Neural cell (in vitro differentiated cells): ENCODE data around the gene ROBO1. TPM values are rescaled to one million over a fixed set of nuclear protein-coding genes. Genes with fewer than 3 reads are reported as not detected.

ENCODE experiments used
- H2AFZ ChIP-seq: fragments of 200-600, 300-800 bp; sonication (generic), shearing (Covaris generic); 2 replicates; pipeline ENCODE4 v1.6.0; 2014; ENCODE audit warnings: low read depth, mild to moderate bottlenecking, antibody characterized with exemption, low read length, moderate library complexity
- H3F3A ChIP-seq: fragments of 200-600 bp; shearing (Covaris generic); 2 replicates; pipeline ENCODE4 v1.6.1; 2016; ENCODE audit warnings: mild to moderate bottlenecking, moderate library complexity, mixed read lengths, antibody characterized with exemption, low read length; ENCODE audit not compliant: insufficient read depth, poor library complexity, severe bottlenecking
- H3K27ac ChIP-seq: fragments of 200-600, 300-800 bp; sonication (generic), shearing (Covaris generic); 2 replicates; pipeline ENCODE4 v1.5.1; 2014; ENCODE audit warnings: mild to moderate bottlenecking, low read length, moderate library complexity
- H3K27me3 ChIP-seq: fragments of 300-800, 200-600 bp; sonication (generic), shearing (Covaris generic); 2 replicates; pipeline ENCODE4 v1.6.0; 2014; ENCODE audit warnings: mild to moderate bottlenecking, low read depth, low read length, moderate library complexity; ENCODE audit not compliant: insufficient read depth
- H3K36me3 ChIP-seq: fragments of 300-800, 200-600 bp; sonication (generic), shearing (Covaris generic); 2 replicates; pipeline ENCODE4 v1.5.1; 2014; ENCODE audit warnings: mild to moderate bottlenecking, antibody characterized with exemption, low read length, moderate library complexity; ENCODE audit not compliant: insufficient read depth
- H3K4me2 ChIP-seq: fragments of 300-800, 200-600 bp; sonication (generic), shearing (Covaris generic); 2 replicates; pipeline ENCODE4 v1.6.0; 2014; ENCODE audit warnings: mild to moderate bottlenecking, low read length
- H3K4me3 ChIP-seq: fragments of 300-800, 200-600 bp; sonication (generic), shearing (Covaris generic); 2 replicates; pipeline ENCODE4 v1.5.1; 2014; ENCODE audit warnings: mild to moderate bottlenecking, low read length, moderate library complexity
- H3K79me2 ChIP-seq: fragments of 200-600 bp; shearing (Covaris generic); replicated peaks from 2 replicates; pipeline ENCODE4 v1.6.0; 2014; ENCODE audit warnings: mild to moderate bottlenecking, low read length, moderate library complexity; ENCODE audit not compliant: insufficient read depth
- H3K9ac ChIP-seq: fragments of 300-800, 200-600 bp; sonication (generic), shearing (Covaris generic); 2 replicates; pipeline ENCODE4 v1.6.1; 2016; ENCODE audit warnings: mild to moderate bottlenecking, low read length, mixed read lengths
- H3K9me2 ChIP-seq: fragments of 200-600 bp; shearing (Covaris generic); 2 replicates; pipeline ENCODE4 v1.6.1; 2016; ENCODE audit warnings: mild to moderate bottlenecking, low read length, mixed read lengths; ENCODE audit not compliant: insufficient read depth
- H3K9me3 ChIP-seq: fragments of 200-600, 300-800 bp; sonication (generic), shearing (Covaris generic); 2 replicates; pipeline ENCODE4 v1.6.1; 2016; ENCODE audit warnings: mild to moderate bottlenecking, mixed run types, low read length, moderate library complexity, mixed read lengths
- H4K20me1 ChIP-seq: fragments of 200-600 bp; shearing (Covaris generic); 2 replicates; pipeline ENCODE4 v1.6.1; 2016; ENCODE audit warnings: mild to moderate bottlenecking, mixed run types; ENCODE audit not compliant: insufficient read depth
- CTCF ChIP-seq: fragments of 450-650 bp; IDR thresholded peaks from 2 replicates; pipeline ENCODE4 v1.5.1; 2014; ENCODE audit warnings: antibody characterized with exemption, mild to moderate bottlenecking, moderate library complexity; ENCODE audit not compliant: poor library complexity, severe bottlenecking
- EP300 ChIP-seq: fragments of 450-650 bp; conservative IDR thresholded peaks from 2 replicates; pipeline ENCODE4 v1.6.1; 2014; ENCODE audit warnings: antibody characterized with exemption, mild to moderate bottlenecking, moderate library complexity; ENCODE audit not compliant: poor library complexity, severe bottlenecking
- EZH2 ChIP-seq: fragments of 200-600, 300-800 bp; shearing (Covaris generic), sonication (generic); IDR thresholded peaks from 2 replicates; pipeline ENCODE4 v1.6.1; 2014; ENCODE audit warnings: antibody characterized with exemption, low read length, borderline replicate concordance, mild to moderate bottlenecking; ENCODE audit not compliant: insufficient read depth, poor library complexity, severe bottlenecking
- MXI1 ChIP-seq: fragments of 450-650 bp; conservative IDR thresholded peaks from 2 replicates; pipeline ENCODE4 v1.6.1; 2014; ENCODE audit warnings: antibody characterized with exemption, mild to moderate bottlenecking; ENCODE audit not compliant: poor library complexity, severe bottlenecking
- POLR2AphosphoS5 ChIP-seq: IDR thresholded peaks from 2 replicates; pipeline ENCODE4 v1.6.1; 2012
- RAD21 ChIP-seq: fragments of 450-650 bp; conservative IDR thresholded peaks from 2 replicates; pipeline ENCODE4 v1.6.1; 2014; ENCODE audit warnings: antibody characterized with exemption, mild to moderate bottlenecking, moderate library complexity
- REST ChIP-seq: IDR thresholded peaks from 2 replicates; pipeline ENCODE4 v1.6.1; 2012; ENCODE audit warnings: borderline replicate concordance
- SMC3 ChIP-seq: fragments of 450-650 bp; conservative IDR thresholded peaks from 2 replicates; pipeline ENCODE4 v1.6.1; 2014; ENCODE audit warnings: antibody characterized with exemption, mild to moderate bottlenecking, moderate library complexity; ENCODE audit not compliant: poor library complexity
- TAF1 ChIP-seq: IDR thresholded peaks from 2 replicates; pipeline ENCODE4 v1.6.1; 2012; ENCODE audit warnings: low read depth
- polyA plus RNA-seq: library from polyadenylated mRNA; depleted of rRNA; stranded (reverse); fragments of >200 nt; gene quantifications from 2 replicates; pipeline ENCODE4 v1.2.3, GENCODE V29; 2014

ROBO1 gene
- polyA plus RNA-seq, 1 donor from 2014 or later: 183 TPM

- Histone ChIP-seq H3K79me2 (peaks cover 21% of the 10 kb centered on the region), H4K20me1 (no peaks in the 10 kb centered on the region), H3K27ac (peak overlapping the region; percentile 79), H3K9ac (no peak overlapping the region), H3K4me3 (peak overlapping the region; percentile 82), H3F3A (peaks cover 5% of the 10 kb centered on the region), H2AFZ (no peak overlapping the region), H3K4me2 (peak overlapping the region; percentile 81), H3K9me2 (no peaks in the 10 kb centered on the region), H3K27me3 (no peaks in the 10 kb centered on the region), H3K36me3 (no peaks in the 10 kb centered on the region), H3K9me3 (no peaks in the 10 kb centered on the region)
- TF ChIP-seq SMC3: peak; percentile 59
- TF ChIP-seq POLR2AphosphoS5: peak; percentile 28
- no peak for TF ChIP-seq MXI1
- peak; percentile 67 for TF ChIP-seq RAD21
- TF ChIP-seq EP300: peak; percentile 46
These were observed 1.4 kb upstream of the ROBO1 start for GRCh38 chr3:79769229-79769628.

GRCh38 chr3:79767194-79767904 lies 449 bp downstream of the ROBO1 start:
- peak overlapping the region; percentile 79 for H3K9ac ChIP-seq
- H3K27me3 ChIP-seq: no peaks in the 10 kb centered on the region
- H3K4me2 ChIP-seq: peak overlapping the region; percentile 81
- peak overlapping the region; percentile 82 for H3K4me3 ChIP-seq
- H3K9me3 ChIP-seq: no peaks in the 10 kb centered on the region
- H3K9me2 ChIP-seq: no peaks in the 10 kb centered on the region
- peaks cover 39% of the 10 kb centered on the region for H3K79me2 ChIP-seq
- no peaks in the 10 kb centered on the region for H3K36me3 ChIP-seq
- peak overlapping the region; percentile 79 for H3K27ac ChIP-seq
- TF ChIP-seq EP300 (no peak), EZH2 (no peak), TAF1 (no peak), MXI1 (peak; percentile 24), POLR2AphosphoS5 (no peak), SMC3 (peak; percentile 63), REST (no peak), RAD21 (peak; percentile 59), CTCF (peak; percentile 62)
- no peaks in the 10 kb centered on the region for H4K20me1 ChIP-seq
- H3F3A ChIP-seq: peaks cover 5% of the 10 kb centered on the region
- H2AFZ ChIP-seq: peak overlapping the region; percentile 25
